Kidney epithelial cell (primary cell): Measurements from ENCODE around the gene EFCAB6. TPM values are rescaled to one million over a fixed set of nuclear protein-coding genes. Genes with fewer than 3 reads are reported as not detected.

Experiments used
- DNase-seq: peaks from one replicate; pipeline ENCODE4 v3.0.0-alpha.2; 2010; ENCODE audit warnings: low read depth
- H3K27me3 ChIP-seq: 2 replicates; pipeline ENCODE4 v1.6.0; 2011; ENCODE audit warnings: low read length; ENCODE audit not compliant: control insufficient read depth, insufficient read depth
- H3K36me3 ChIP-seq: 2 replicates; pipeline ENCODE4 v1.5.1; 2011; ENCODE audit warnings: low read length; ENCODE audit not compliant: control insufficient read depth, insufficient read depth
- H3K4me3 ChIP-seq: 2 replicates; pipeline ENCODE4 v1.5.1; 2011; ENCODE audit warnings: low read depth, mild to moderate bottlenecking, control low read depth, low read length
- CTCF ChIP-seq: IDR thresholded peaks from 2 replicates; pipeline ENCODE4 v1.5.1; 2011; ENCODE audit warnings: mild to moderate bottlenecking, moderate library complexity, low read length, control low read depth, inconsistent platforms; ENCODE audit not compliant: insufficient read depth, poor library complexity, severe bottlenecking
- total RNA-seq: library from RNA; depleted of rRNA; stranded (reverse); fragments of >200 nt; gene quantifications from 2 replicates; pipeline ENCODE4 v1.2.3, GENCODE V29; 2015

Gene EFCAB6
- total RNA-seq, 1 donor from 2014 or later, result 2.3 TPM

GRCh38 chr22:43487311-43488030 is 324.6 kb downstream of the EFCAB6 start:
- DNase-seq, result no peak
- no peaks in the 10 kb centered on the region for H3K36me3 ChIP-seq
- no peak overlapping the region for H3K4me3 ChIP-seq
- no peaks in the 10 kb centered on the region for H3K27me3 ChIP-seq
- TF ChIP-seq CTCF, result no peak

GRCh38 chr22:43485502-43486089 is 326.5 kb downstream of the EFCAB6 start:
- Histone ChIP-seq H3K27me3 (no peaks in the 10 kb centered on the region), H3K4me3 (no peak overlapping the region), H3K36me3 (no peaks in the 10 kb centered on the region)
- no peak for TF ChIP-seq CTCF
- no peak for DNase-seq

DNA sequence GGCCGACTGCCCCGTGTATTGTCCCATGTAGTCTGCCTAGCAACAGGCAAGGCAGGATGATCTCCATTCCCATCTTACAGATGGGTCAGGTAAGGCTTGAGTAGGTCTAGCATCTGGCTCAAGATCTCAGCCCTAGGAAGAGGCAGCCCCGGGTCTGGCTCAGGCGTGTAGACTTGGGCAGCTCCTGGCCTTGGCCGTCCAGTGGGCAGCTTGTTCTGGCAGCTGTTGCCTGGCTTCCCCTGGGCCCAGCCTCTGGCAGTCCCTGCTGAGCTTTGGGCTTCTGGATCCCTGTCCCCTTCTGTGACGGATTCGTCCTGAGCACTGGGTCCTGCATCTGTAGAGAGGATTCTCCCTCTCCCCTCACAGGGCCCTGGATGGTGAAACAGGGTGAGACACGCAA is 327.9 kb downstream of the EFCAB6 start:
- no peak for DNase-seq
- H3K4me3 ChIP-seq, result no peak overlapping the region
- H3K36me3 ChIP-seq, result no peaks in the 10 kb centered on the region
- no peaks in the 10 kb centered on the region for H3K27me3 ChIP-seq
- no peak for TF ChIP-seq CTCF

- Histone ChIP-seq H3K4me3 (no peak overlapping the region), H3K27me3 (no peaks in the 10 kb centered on the region), H3K36me3 (no peaks in the 10 kb centered on the region)
- no peak for DNase-seq
- TF ChIP-seq CTCF, result no peak
Measured at GRCh38 chr22:43483669-43484068, 328.4 kb downstream of the EFCAB6 start.

GRCh38 chr22:43483266-43483665 is 328.8 kb downstream of the EFCAB6 start:
- Histone ChIP-seq H3K27me3 (no peaks in the 10 kb centered on the region), H3K4me3 (no peak overlapping the region), H3K36me3 (no peaks in the 10 kb centered on the region)
- no peak for DNase-seq
- no peak for TF ChIP-seq CTCF

- H3K27me3 ChIP-seq, result no peaks in the 10 kb centered on the region
- H3K4me3 ChIP-seq, result no peak overlapping the region
- no peak for TF ChIP-seq CTCF
- no peaks in the 10 kb centered on the region for H3K36me3 ChIP-seq
- no peak for DNase-seq
Measured at GRCh38 chr22:43482318-43482625, 329.8 kb downstream of the EFCAB6 start.
